ENCODE data around the gene BCAS3.

DNA sequence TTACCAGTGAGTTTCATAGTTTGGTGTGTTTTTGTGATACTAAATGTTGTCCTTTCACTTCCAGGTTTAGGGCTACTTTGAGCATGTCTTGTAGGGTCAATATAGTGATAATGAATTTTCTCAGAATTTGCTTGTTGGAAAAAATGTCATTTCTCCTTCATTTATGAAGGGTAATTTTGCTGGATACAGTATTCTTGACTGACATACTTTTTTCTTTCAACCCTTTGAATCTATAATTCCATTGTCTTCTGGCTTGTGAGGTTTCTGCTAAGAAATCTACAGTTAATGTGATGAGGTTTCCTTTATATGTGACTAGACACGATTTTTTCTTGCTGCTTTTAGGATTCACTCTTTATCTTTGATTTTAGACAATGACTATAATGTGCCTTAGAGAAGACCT, 219.3 kb downstream of the BCAS3 start:
- TF ChIP-seq, protein P1, sequence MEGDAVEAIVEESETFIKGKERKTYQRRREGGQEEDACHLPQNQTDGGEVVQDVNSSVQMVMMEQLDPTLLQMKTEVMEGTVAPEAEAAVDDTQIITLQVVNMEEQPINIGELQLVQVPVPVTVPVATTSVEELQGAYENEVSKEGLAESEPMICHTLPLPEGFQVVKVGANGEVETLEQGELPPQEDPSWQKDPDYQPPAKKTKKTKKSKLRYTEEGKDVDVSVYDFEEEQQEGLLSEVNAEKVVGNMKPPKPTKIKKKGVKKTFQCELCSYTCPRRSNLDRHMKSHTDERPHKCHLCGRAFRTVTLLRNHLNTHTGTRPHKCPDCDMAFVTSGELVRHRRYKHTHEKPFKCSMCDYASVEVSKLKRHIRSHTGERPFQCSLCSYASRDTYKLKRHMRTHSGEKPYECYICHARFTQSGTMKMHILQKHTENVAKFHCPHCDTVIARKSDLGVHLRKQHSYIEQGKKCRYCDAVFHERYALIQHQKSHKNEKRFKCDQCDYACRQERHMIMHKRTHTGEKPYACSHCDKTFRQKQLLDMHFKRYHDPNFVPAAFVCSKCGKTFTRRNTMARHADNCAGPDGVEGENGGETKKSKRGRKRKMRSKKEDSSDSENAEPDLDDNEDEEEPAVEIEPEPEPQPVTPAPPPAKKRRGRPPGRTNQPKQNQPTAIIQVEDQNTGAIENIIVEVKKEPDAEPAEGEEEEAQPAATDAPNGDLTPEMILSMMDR (IDR thresholded peaks at IDR 0.05; ENCODE audit: low read depth, low read length) = no peak
- no peak for TF ChIP-seq EZH2phosphoT487 (IDR thresholded peaks at IDR 0.05; ENCODE audit: low read depth)

All from OCI-LY3 (cell line).